ENCODE measurements around the gene SLC22A1. TPM values are rescaled to one million over a fixed set of nuclear protein-coding genes. Genes with fewer than 3 reads are reported as not detected.

Gene SLC22A1
- under 1 TPM; 0.25 to 0.67 TPM for total RNA-seq

DNA sequence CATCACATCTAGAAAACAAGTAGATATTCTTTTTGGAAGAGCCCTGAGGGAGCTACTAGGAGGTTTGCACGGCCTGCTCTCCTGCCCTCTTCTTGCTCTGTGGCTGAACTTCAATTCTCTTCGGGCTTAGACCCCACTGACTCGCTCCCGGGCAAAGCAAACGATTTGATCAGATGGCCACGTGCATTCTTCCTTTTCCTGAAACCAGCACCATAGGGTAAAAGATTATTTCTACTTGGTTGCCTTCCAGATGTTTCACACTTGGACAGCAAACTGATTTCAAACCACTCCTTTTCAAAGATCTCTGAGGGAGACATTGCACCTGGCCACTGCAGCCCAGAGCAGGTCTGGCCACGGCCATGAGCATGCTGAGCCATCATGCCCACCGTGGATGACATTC is at the start of gene SLC22A1:
Gene SLC22A1, plus strand, starts transcription at position 258 of the 400 bp plus-strand sequence. Its CDS starts 121 bp downstream, at position 379.
- ChIA-PET CTCF (no interaction called here), POLR2A (no interaction called here)
- Mint-ChIP-seq H3K9me3 (peaks cover 2% of the 10 kb centered on the region), H3K36me3 (ENCODE audit: low read depth) (peaks cover 7% of the 10 kb centered on the region), H3K27me3 (no peaks in the 10 kb centered on the region), H3K4me3 (no peak within 1 kb of the TSS), H3K4me1 (no peaks in the 10 kb centered on the region), H3K27ac (no peak within 1 kb of the TSS)
- no peak for DNase-seq

DNA sequence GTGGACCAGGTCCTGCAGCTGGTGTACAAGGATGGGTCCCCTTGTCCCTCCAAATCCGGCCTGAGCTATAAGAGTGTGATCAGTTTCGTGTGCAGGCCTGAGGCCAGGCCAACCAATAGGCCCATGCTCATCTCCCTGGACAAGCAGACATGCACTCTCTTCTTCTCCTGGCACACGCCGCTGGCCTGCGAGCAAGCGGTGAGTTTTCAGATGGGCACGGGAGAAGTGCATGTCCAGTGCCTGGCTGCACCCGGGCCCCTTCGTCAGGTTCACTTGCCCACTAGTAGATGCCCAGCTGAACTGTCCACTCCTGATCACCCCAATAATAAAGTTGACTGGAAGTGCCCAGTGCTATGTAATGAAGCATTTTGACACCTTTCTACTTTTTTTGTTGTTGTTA is 48.3 kb upstream of the SLC22A1 start:
- Mint-ChIP-seq H3K4me1 (peaks cover 35% of the 10 kb centered on the region), H3K36me3 (ENCODE audit: low read depth) (peaks cover 63% of the 10 kb centered on the region), H3K4me3 (no peak overlapping the region), H3K27ac (no peak overlapping the region), H3K27me3 (no peaks in the 10 kb centered on the region), H3K9me3 (no peaks in the 10 kb centered on the region)
- CTCF ChIA-PET, result interaction anchor here (1.0 kb wide), 1 partner anchor 25 kb away, joined by 3 read pairs; no protein-coding TSS in a partner anchor
- POLR2A ChIA-PET, result no interaction called here
- DNase-seq, result no peak

DNA sequence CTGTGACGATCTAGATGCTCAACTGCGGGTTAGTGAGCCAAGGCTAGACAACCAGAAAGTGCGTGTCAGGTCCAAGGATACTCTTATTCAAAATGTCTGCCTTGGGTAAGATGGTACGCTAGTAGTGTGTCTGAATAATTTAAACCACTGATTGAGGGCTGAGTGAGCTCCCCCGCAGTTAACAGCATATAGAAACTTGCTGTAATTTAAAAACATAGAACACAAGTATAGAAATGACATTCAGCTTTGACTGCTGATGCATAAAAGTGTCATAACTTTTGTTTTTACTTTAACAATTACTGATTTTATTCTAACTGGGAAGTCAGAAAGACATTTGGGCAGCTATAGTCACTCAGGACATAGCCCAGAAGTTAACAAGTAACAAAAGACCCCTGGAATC is 45.6 kb upstream of the SLC22A1 start:
- no peak overlapping the region for H3K4me3 Mint-ChIP-seq
- DNase-seq, result no peak
- peaks cover 55% of the 10 kb centered on the region for H3K36me3 Mint-ChIP-seq (ENCODE audit: low read depth)
- ChIA-PET CTCF (interaction anchor here (1.1 to 1.3 kb wide), 2 partner anchors 10 to 13 kb away, joined by 3 read pairs; no protein-coding TSS in a partner anchor), POLR2A (no interaction called here)
- H3K27ac Mint-ChIP-seq, result no peak overlapping the region
- H3K4me1 Mint-ChIP-seq, result peaks cover 9% of the 10 kb centered on the region
- no peaks in the 10 kb centered on the region for H3K27me3 Mint-ChIP-seq
- no peaks in the 10 kb centered on the region for H3K9me3 Mint-ChIP-seq

DNA sequence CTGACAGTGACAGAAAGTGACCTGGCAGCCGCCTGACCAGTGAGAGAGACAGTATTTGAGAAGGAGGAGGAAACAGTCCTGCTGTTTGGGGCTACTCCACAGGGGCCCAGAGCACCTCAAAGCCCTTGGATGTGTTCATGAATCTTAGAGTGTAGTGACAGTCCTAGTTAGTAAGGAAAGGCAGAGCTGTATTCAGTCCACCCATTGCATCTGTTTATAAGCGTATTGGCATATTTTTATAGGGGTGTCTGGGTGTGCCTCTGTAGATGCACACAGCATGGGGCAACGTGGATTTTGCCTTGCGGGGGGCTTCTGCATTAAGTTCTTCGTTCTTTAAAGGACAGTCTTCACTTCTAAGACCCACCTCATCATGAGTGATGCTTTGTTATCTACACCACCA is 44.6 kb upstream of the SLC22A1 start:
- H3K27ac Mint-ChIP-seq, result peak overlapping the region; percentile 31
- no peak for DNase-seq
- no peaks in the 10 kb centered on the region for H3K9me3 Mint-ChIP-seq
- H3K4me3 Mint-ChIP-seq, result no peak overlapping the region
- H3K4me1 Mint-ChIP-seq, result peaks cover 2% of the 10 kb centered on the region
- peaks cover 55% of the 10 kb centered on the region for H3K36me3 Mint-ChIP-seq (ENCODE audit: low read depth)
- POLR2A ChIA-PET, result no interaction called here
- CTCF ChIA-PET, result interaction anchor here (1.3 kb wide), 1 partner anchor 9 kb away, joined by 3 read pairs; no protein-coding TSS in a partner anchor
- H3K27me3 Mint-ChIP-seq, result no peaks in the 10 kb centered on the region

DNA sequence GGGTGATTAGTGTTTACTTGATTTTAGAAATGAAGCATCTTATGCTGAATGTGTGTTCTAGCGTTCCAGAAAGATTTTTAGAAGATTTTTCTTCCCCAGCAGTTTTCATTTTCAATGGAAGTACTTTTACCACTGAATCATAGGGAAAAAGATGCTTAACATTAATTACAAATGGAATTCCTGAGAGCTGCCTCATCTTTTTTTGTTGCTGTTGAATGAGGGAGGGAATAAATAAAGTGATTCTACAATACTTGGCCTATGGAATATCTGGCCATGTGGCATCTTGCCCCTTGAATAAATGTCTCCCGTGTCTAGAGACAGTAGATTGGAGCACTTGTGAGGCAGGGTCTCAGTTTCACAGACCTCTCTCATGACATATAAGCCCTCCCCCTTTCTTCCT is 44.1 kb upstream of the SLC22A1 start:
- H3K27me3 Mint-ChIP-seq, result no peaks in the 10 kb centered on the region
- no peak for DNase-seq
- no peak overlapping the region for H3K4me3 Mint-ChIP-seq
- H3K9me3 Mint-ChIP-seq, result no peaks in the 10 kb centered on the region
- H3K4me1 Mint-ChIP-seq, result no peaks in the 10 kb centered on the region
- ChIA-PET POLR2A (no interaction called here), CTCF (interaction anchor here (1.3 kb wide), 1 partner anchor 9 kb away, joined by 3 read pairs; no protein-coding TSS in a partner anchor)
- H3K27ac Mint-ChIP-seq, result no peak overlapping the region
- H3K36me3 Mint-ChIP-seq (ENCODE audit: low read depth), result peaks cover 51% of the 10 kb centered on the region

DNA sequence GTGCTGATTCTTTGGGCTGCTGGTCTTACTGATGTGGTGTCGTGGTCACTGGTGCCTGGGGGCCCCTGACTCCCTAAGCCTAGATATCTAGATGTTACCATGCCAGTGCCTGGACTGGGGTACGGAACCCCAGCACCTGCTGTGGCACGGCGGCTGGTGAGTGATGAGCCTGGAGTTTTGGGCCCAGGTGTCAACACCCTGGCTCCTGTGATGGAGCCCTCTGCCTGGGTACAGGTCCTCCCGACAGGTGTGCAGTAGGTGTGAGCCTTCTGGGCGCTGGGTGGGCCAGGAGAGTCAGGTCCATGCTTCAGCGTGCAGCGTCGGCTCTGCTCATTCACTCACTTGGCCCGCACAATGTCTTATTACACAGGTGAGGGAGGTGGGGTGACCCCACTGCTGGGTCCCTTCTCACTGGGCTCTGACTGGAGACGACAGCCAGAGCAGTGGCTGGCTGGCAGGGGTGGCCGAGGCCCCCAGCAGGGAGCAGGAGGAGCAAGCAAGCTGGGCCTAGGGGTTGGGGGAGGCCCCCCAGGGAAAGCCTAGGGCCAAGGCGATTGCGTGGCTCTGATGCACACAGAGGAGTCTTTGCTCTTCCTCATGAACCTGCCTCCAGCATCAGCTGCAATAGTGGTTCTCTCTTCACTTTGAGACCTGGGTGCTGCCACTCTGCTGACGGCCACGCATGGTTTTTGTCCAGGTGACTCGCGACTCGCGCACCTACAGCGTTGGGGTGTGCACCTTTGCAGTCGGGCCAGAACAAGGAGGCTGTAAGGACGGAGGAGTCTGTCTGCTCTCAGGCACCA is 42.5 kb upstream of the SLC22A1 start:
- H3K27me3 Mint-ChIP-seq, result no peaks in the 10 kb centered on the region
- ChIA-PET CTCF (interaction anchor here (0.8 to 1.2 kb wide), 4 partner anchors 9 to 111 kb away, joined by 3 to 4 read pairs (median 3); no protein-coding TSS in a partner anchor), POLR2A (no interaction called here)
- H3K9me3 Mint-ChIP-seq, result no peaks in the 10 kb centered on the region
- H3K36me3 Mint-ChIP-seq (ENCODE audit: low read depth), result peaks cover 43% of the 10 kb centered on the region
- no peak overlapping the region for H3K27ac Mint-ChIP-seq
- DNase-seq, result no peak
- H3K4me1 Mint-ChIP-seq, result no peaks in the 10 kb centered on the region
- H3K4me3 Mint-ChIP-seq, result no peak overlapping the region

DNA sequence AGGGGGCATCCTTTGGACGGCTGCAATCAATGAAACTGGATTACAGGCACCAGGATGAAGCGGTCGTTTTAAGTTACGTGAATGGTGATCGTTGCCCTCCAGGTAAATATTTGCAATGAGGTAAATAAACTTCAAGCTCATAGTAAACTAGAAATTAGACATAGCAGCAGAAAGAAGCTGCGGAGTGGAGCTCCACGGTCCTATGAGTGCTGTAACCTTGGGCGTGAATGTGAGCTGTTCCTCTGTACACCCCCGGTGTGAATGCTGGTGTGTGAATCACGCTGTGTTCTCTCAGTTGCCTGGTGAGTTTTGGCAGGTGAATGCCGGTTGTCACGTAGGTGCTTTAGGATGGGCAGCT is 42.0 kb upstream of the SLC22A1 start:
- no peaks in the 10 kb centered on the region for H3K27me3 Mint-ChIP-seq
- CTCF ChIA-PET, result interaction anchor here (0.9 to 1.2 kb wide), 2 partner anchors 8 to 111 kb away, joined by 3 to 4 read pairs; no protein-coding TSS in a partner anchor
- POLR2A ChIA-PET, result no interaction called here
- no peaks in the 10 kb centered on the region for H3K4me1 Mint-ChIP-seq
- H3K27ac Mint-ChIP-seq, result no peak overlapping the region
- no peaks in the 10 kb centered on the region for H3K9me3 Mint-ChIP-seq
- H3K36me3 Mint-ChIP-seq (ENCODE audit: low read depth), result peaks cover 45% of the 10 kb centered on the region
- no peak overlapping the region for H3K4me3 Mint-ChIP-seq
- DNase-seq, result no peak

DNA sequence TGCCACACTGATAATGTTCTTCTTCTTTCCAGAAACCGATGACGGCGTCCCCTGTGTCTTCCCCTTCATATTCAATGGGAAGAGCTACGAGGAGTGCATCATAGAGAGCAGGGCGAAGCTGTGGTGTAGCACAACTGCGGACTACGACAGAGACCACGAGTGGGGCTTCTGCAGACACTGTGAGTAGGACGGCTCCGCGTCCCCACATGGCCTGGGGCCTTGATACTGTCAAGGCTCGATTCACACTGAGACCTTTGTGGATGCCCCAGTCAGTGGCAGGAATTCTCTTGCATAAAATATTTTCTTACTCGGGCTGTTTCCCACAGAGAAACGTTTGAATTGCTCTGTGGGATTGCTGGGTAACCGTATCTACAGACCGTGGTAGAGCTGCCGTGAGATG is 41.5 kb upstream of the SLC22A1 start:
- POLR2A ChIA-PET, result no interaction called here
- H3K36me3 Mint-ChIP-seq (ENCODE audit: low read depth), result peaks cover 46% of the 10 kb centered on the region
- CTCF ChIA-PET, result interaction anchor here (0.9 to 1.2 kb wide), 2 partner anchors 8 to 112 kb away, joined by 3 to 4 read pairs; no protein-coding TSS in a partner anchor
- DNase-seq, result no peak
- no peaks in the 10 kb centered on the region for H3K27me3 Mint-ChIP-seq
- no peaks in the 10 kb centered on the region for H3K9me3 Mint-ChIP-seq
- peaks cover 2% of the 10 kb centered on the region for H3K4me1 Mint-ChIP-seq
- no peak overlapping the region for H3K4me3 Mint-ChIP-seq
- no peak overlapping the region for H3K27ac Mint-ChIP-seq

DNA sequence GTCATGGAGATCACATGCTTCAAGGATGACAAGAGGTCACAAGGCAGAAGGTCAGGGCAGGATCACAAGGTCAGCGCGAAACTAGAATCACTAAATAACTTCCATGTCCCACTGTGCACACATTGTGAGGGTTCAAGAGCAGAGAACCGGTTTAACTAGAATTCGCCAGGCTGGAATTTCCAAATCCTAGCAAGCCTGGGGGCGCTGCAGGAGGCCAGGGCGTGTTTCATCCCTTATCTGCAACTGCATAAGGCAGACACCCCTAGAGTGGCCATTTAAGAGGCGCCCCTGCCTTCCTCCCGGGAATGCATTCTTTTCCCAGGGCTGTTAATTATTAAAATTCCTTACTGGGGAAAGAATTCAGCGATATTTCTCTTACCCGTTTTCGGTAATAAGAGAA is 40.2 kb upstream of the SLC22A1 start:
- peaks cover 59% of the 10 kb centered on the region for H3K36me3 Mint-ChIP-seq (ENCODE audit: low read depth)
- peaks cover 13% of the 10 kb centered on the region for H3K4me1 Mint-ChIP-seq
- no peaks in the 10 kb centered on the region for H3K9me3 Mint-ChIP-seq
- H3K27ac Mint-ChIP-seq, result no peak overlapping the region
- DNase-seq, result no peak
- H3K4me3 Mint-ChIP-seq, result no peak overlapping the region
- POLR2A ChIA-PET, result interaction anchor here (0.6 kb wide), 1 partner anchor 22 kb away, joined by 4 read pairs; no protein-coding TSS in a partner anchor
- CTCF ChIA-PET, result interaction anchor here (0.6 to 1.0 kb wide), 2 partner anchors 12 to 71 kb away, joined by 3 to 5 read pairs; no protein-coding TSS in a partner anchor
- no peaks in the 10 kb centered on the region for H3K27me3 Mint-ChIP-seq

DNA sequence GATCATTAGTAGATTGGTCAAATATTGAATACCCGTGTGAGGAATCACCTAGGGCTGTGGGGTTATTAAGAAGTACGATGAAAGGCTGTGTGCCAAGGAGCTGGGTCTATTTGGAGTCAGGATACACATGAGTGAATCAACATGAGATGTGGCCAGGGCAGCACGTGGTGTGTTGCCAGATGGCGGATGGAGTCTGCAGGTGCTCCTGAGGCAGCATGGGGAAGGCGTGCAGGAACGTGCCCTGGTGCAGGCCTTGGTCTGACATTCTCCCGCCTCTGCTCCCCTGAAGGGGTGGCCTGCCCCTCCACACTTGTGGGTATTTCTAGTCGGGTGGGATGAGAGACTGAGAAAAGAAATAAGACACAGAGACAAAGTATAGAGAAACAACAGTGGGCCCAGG is 39.0 kb upstream of the SLC22A1 start:
- Mint-ChIP-seq H3K27me3 (no peaks in the 10 kb centered on the region), H3K27ac (no peak overlapping the region), H3K9me3 (no peaks in the 10 kb centered on the region), H3K36me3 (ENCODE audit: low read depth) (peaks cover 66% of the 10 kb centered on the region), H3K4me1 (peaks cover 13% of the 10 kb centered on the region), H3K4me3 (no peak overlapping the region)
- POLR2A ChIA-PET, result no interaction called here
- DNase-seq, result no peak
- CTCF ChIA-PET, result no interaction called here

DNA sequence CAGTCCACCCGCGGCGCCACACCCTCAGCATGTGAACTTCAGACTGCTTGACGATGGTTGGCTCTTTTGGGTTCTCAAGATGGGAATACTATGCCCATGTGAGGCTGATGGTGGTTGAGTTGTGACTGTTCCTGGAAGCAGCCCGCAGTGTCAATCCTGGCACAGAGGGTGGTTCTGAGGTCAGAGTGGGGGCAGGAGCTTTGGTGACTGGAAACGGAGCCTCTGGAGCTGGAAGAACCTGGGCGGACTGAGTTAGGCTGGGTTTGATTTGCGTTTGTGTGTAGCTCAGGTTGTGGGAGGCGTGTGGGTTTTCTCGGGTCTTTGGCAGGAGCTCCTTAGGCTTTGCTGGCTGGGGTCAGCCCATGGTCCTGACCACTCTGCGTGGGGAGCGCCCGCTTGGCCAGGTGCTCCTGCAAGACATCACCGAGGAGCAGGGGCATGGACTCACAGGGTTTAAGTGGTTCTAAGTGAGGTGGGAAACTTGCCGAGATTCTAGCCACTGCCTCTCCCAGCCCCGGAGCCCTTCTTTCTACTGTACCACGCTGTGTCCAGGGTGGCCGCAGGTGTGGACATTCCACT is 37.3 kb upstream of the SLC22A1 start:
- POLR2A ChIA-PET, result no interaction called here
- no peaks in the 10 kb centered on the region for H3K9me3 Mint-ChIP-seq
- H3K27ac Mint-ChIP-seq, result peak overlapping the region; percentile 32
- no peak for DNase-seq
- peaks cover 13% of the 10 kb centered on the region for H3K4me1 Mint-ChIP-seq
- no peaks in the 10 kb centered on the region for H3K27me3 Mint-ChIP-seq
- peaks cover 69% of the 10 kb centered on the region for H3K36me3 Mint-ChIP-seq (ENCODE audit: low read depth)
- H3K4me3 Mint-ChIP-seq, result no peak overlapping the region
- CTCF ChIA-PET, result no interaction called here

DNA sequence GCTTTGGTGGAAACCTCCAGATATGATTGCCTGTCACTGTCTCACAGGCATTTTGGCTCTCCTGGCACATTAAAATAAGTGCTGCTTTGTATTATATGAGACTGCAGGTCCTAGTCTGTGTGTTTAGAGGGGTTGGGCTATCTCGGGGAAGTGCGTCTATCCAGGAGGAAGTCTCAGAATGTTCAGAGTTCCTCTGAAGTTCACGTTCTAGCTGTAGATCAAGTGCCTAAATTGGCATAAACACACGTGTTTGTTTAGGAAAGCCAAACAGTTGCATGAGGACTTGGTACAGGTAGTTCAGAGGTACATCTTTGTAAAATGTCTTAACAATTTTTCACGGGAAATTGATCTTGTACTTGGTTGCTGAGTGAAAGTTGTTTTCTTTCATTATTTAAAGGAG is 36.4 kb upstream of the SLC22A1 start:
- Mint-ChIP-seq H3K4me1 (peaks cover 13% of the 10 kb centered on the region), H3K27me3 (no peaks in the 10 kb centered on the region), H3K27ac (peak overlapping the region; percentile 32), H3K4me3 (no peak overlapping the region), H3K36me3 (ENCODE audit: low read depth) (peaks cover 66% of the 10 kb centered on the region), H3K9me3 (no peaks in the 10 kb centered on the region)
- DNase-seq, result no peak
- ChIA-PET POLR2A (no interaction called here), CTCF (no interaction called here)

DNA sequence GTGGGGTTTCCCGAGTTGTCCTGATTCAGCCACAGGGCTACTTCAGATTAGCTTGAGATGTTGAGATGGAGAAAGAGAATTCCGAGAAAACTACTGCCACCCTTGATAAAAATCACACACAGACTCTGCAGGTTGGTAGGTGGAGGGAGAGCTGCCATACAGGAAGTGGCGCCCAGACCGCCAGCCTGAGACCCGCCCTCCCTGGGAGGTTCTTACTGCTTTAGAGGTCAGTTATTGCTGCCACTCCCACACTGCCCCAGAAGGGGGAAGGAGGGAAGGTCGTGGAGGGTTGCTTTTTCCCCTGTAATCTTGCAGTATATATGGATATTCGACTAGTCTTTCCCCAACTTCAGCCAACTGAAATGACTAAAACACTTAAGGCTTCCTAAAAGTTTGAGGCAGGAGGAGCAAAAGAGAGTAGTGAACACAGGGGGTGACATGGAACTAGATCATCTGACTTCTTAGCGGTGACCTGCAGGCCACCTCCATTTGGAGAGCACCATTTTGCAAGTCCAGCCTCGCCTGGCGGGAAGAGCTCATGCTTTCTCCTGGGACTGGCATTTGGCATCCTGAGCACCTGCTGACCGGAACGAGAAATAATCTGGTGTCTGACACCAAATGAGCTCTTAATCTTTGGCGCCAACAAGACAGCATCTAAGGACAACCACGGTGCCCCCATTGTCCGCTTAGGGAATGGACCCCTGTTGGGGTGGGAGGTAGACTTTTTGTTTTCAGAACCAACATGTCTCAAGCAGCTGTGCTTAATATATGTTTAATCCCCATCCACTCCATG is 35.7 kb upstream of the SLC22A1 start:
- no peaks in the 10 kb centered on the region for H3K27me3 Mint-ChIP-seq
- H3K4me3 Mint-ChIP-seq, result no peak overlapping the region
- H3K36me3 Mint-ChIP-seq (ENCODE audit: low read depth), result peaks cover 61% of the 10 kb centered on the region
- H3K9me3 Mint-ChIP-seq, result no peaks in the 10 kb centered on the region
- CTCF ChIA-PET, result interaction anchor here (1.1 to 2.0 kb wide), 3 partner anchors 9 to 22 kb away, joined by 3 to 6 read pairs (median 4); no protein-coding TSS in a partner anchor
- H3K4me1 Mint-ChIP-seq, result peaks cover 13% of the 10 kb centered on the region
- DNase-seq, result no peak
- H3K27ac Mint-ChIP-seq, result peak overlapping the region; percentile 28
- POLR2A ChIA-PET, result no interaction called here
